Hepatocyte (in vitro differentiated cells): Measurements from ENCODE around the gene MROH2A. TPM values are rescaled to one million over a fixed set of nuclear protein-coding genes. Genes with fewer than 3 reads are reported as not detected.

Experiments
- DNase-seq: peaks from one replicate; pipeline ENCODE4 v3.0.0-alpha.2; 2016; ENCODE audit warnings: low spot score
- H2AFZ ChIP-seq: fragments of 200-600 bp; sonication (generic); 2 replicates; pipeline ENCODE4 v1.6.0; 2016; ENCODE audit warnings: antibody characterized with exemption, mild to moderate bottlenecking
- H3K27ac ChIP-seq: fragments of 200-600 bp; sonication (generic); 2 replicates; pipeline ENCODE4 v1.5.1; 2016; ENCODE audit warnings: mild to moderate bottlenecking
- H3K27me3 ChIP-seq: fragments of 200-600 bp; sonication (generic); 2 replicates; pipeline ENCODE4 v1.6.1; 2016
- H3K36me3 ChIP-seq: fragments of 200-600 bp; sonication (generic); replicated peaks from 2 replicates; pipeline ENCODE4 v1.5.1; 2016; ENCODE audit warnings: low read depth; ENCODE audit not compliant: insufficient read depth
- H3K4me1 ChIP-seq: fragments of 200-600 bp; sonication (generic); 2 replicates; pipeline ENCODE4 v1.5.1; 2016; ENCODE audit warnings: mild to moderate bottlenecking, moderate library complexity; ENCODE audit not compliant: insufficient read depth
- H3K4me2 ChIP-seq: fragments of 200-600 bp; sonication (generic); 2 replicates; pipeline ENCODE4 v1.6.0; 2016
- H3K4me3 ChIP-seq: fragments of 200-600 bp; sonication (generic); 2 replicates; pipeline ENCODE4 v1.5.1; 2016; ENCODE audit warnings: mild to moderate bottlenecking
- H3K79me2 ChIP-seq: fragments of 200-600 bp; sonication (generic); 2 replicates; pipeline ENCODE4 v1.6.0; 2017; ENCODE audit warnings: mild to moderate bottlenecking
- H3K9me2 ChIP-seq: fragments of 200-600 bp; sonication (generic); replicated peaks from 2 replicates; pipeline ENCODE4 v1.6.0; 2017; ENCODE audit warnings: mild to moderate bottlenecking; ENCODE audit not compliant: insufficient read depth
- H3K9me3 ChIP-seq: fragments of 200-600 bp; sonication (generic); 2 replicates; pipeline ENCODE4 v1.5.1; 2016; ENCODE audit warnings: low read depth, mild to moderate bottlenecking
- H4K20me1 ChIP-seq: fragments of 200-600 bp; sonication (generic); 2 replicates; pipeline ENCODE4 v1.6.0; 2016; ENCODE audit warnings: mild to moderate bottlenecking; ENCODE audit not compliant: insufficient read depth, poor library complexity, severe bottlenecking
- CTCF ChIP-seq: fragments of 200-600 bp; sonication (generic); IDR thresholded peaks from 2 replicates; pipeline ENCODE4 v1.5.1; 2016; ENCODE audit warnings: antibody characterized with exemption, mild to moderate bottlenecking; ENCODE audit not compliant: poor library complexity
- EZH2 ChIP-seq: fragments of 200-600 bp; sonication (generic); IDR thresholded peaks from 2 replicates; pipeline ENCODE4 v1.6.1; 2016; ENCODE audit warnings: antibody characterized with exemption, mild to moderate bottlenecking, borderline replicate concordance
- EZH2phosphoT487 ChIP-seq: fragments of 200-600 bp; sonication (generic); IDR thresholded peaks from one replicate; pipeline ENCODE4 v1.6.1; 2018; ENCODE audit warnings: antibody characterized with exemption, mild to moderate bottlenecking, low read depth, moderate library complexity; ENCODE audit not compliant: unreplicated experiment, severe bottlenecking
- WGBS: methylation state at CpG from one replicate; pipeline ENCODE4 v1.1.6; 2016; ENCODE audit warnings: low lambda C conversion rate; ENCODE audit errors: missing lambda C conversion rate; 5-methylcytosine and 5-hydroxymethylcytosine counted together
- polyA plus RNA-seq: library from polyadenylated mRNA; unstranded; fragments of >200 nt; fragmentation: Nextera tagmentation; extraction: Ambion mirVana; gene quantifications from 2 replicates; pipeline ENCODE4 v1.2.1, GENCODE V29; 2016
- total RNA-seq: library from RNA; depleted of rRNA; stranded (reverse); fragments of >200 nt; gene quantifications from 2 replicates; pipeline ENCODE4 v1.2.3, GENCODE V29; 2014

The MROH2A gene
- total and polyA plus RNA-seq, 2 experiments from 2014 or later, result not detected

DNA sequence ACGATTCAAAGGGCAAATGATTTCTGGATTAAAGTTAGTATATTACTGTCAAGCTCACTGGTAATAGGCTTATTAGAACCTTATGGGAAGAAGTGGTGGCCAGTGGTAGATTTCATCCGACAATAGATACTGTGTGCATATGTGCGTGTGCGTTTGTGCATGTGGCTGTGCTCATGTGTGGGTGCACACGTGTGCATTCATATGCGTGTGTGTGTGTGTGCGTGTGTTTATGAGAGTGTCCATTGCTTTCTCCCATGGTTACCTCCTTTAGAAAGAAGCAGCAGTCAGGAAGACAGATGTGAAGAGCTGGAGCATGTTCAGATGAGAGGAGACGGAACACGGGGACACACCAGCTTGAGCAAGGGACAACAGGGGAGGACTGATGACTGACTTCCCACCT lies 8.9 kb upstream of the MROH2A start:
- H3K9me2 ChIP-seq, result no peaks in the 10 kb centered on the region
- H4K20me1 ChIP-seq, result no peaks in the 10 kb centered on the region
- no peak overlapping the region for H3K4me3 ChIP-seq
- H3K4me1 ChIP-seq, result no peaks in the 10 kb centered on the region
- no peaks in the 10 kb centered on the region for H3K9me3 ChIP-seq
- no peak overlapping the region for H3K4me2 ChIP-seq
- 91% methylated on average over 9 of the region's 9 CpGs for WGBS
- H3K27ac ChIP-seq, result no peak overlapping the region
- no peak for DNase-seq
- no peaks in the 10 kb centered on the region for H3K27me3 ChIP-seq
- H3K36me3 ChIP-seq, result no peaks in the 10 kb centered on the region
- no peak overlapping the region for H2AFZ ChIP-seq
- TF ChIP-seq CTCF (no peak), EZH2 (no peak), EZH2phosphoT487 (no peak)
- H3K79me2 ChIP-seq, result no peaks in the 10 kb centered on the region

GRCh38 chr2:233772153-233772552 lies 6.0 kb upstream of the MROH2A start:
- H4K20me1 ChIP-seq, result no peaks in the 10 kb centered on the region
- H3K4me3 ChIP-seq, result no peak overlapping the region
- no peaks in the 10 kb centered on the region for H3K9me3 ChIP-seq
- DNase-seq, result no peak
- H3K79me2 ChIP-seq, result no peaks in the 10 kb centered on the region
- TF ChIP-seq EZH2phosphoT487, result no peak
- TF ChIP-seq CTCF, result no peak
- TF ChIP-seq EZH2, result no peak
- H2AFZ ChIP-seq, result no peak overlapping the region
- H3K27me3 ChIP-seq, result no peaks in the 10 kb centered on the region
- no peak overlapping the region for H3K4me2 ChIP-seq
- 92% methylated on average over 16 of the region's 16 CpGs for WGBS
- no peaks in the 10 kb centered on the region for H3K4me1 ChIP-seq
- H3K36me3 ChIP-seq, result no peaks in the 10 kb centered on the region
- H3K9me2 ChIP-seq, result no peaks in the 10 kb centered on the region
- no peak overlapping the region for H3K27ac ChIP-seq

DNA sequence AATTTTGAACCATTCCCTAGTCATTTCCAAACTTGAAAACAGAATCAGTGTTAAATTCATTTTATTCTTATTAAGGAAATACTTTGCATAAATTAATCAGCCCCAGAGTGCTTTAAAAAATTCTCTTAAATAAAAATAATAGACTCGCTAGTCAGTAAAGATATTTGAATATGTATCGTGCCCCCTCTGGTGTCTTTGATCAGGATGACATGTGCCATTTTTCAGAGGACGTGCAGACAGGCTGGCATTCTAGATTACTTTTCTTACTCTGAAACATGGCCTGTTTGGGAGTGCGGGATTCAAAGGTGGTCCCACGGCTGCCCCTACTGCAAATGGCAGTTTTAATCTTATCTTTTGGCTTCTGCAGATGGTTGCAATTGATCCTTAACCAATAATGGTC lies 5.5 kb upstream of the MROH2A start:
- no peak overlapping the region for H3K4me2 ChIP-seq
- no peaks in the 10 kb centered on the region for H4K20me1 ChIP-seq
- H3K27me3 ChIP-seq, result no peaks in the 10 kb centered on the region
- no peaks in the 10 kb centered on the region for H3K79me2 ChIP-seq
- no peaks in the 10 kb centered on the region for H3K9me3 ChIP-seq
- 74% methylated on average over 5 of the region's 5 CpGs for whole genome bisulfite sequencing
- no peak for DNase-seq
- no peak for TF ChIP-seq EZH2
- no peak for TF ChIP-seq CTCF
- TF ChIP-seq EZH2phosphoT487, result no peak
- no peaks in the 10 kb centered on the region for H3K9me2 ChIP-seq
- H3K27ac ChIP-seq, result no peak overlapping the region
- H3K4me1 ChIP-seq, result no peaks in the 10 kb centered on the region
- no peaks in the 10 kb centered on the region for H3K36me3 ChIP-seq
- H2AFZ ChIP-seq, result no peak overlapping the region
- no peak overlapping the region for H3K4me3 ChIP-seq

- no peaks in the 10 kb centered on the region for H3K9me2 ChIP-seq
- H2AFZ ChIP-seq, result no peak overlapping the region
- H3K27me3 ChIP-seq, result no peaks in the 10 kb centered on the region
- no peak for DNase-seq
- H3K4me1 ChIP-seq, result no peaks in the 10 kb centered on the region
- no peaks in the 10 kb centered on the region for H4K20me1 ChIP-seq
- no peak overlapping the region for H3K4me3 ChIP-seq
- TF ChIP-seq EZH2 (no peak), CTCF (no peak), EZH2phosphoT487 (no peak)
- no peaks in the 10 kb centered on the region for H3K79me2 ChIP-seq
- WGBS, result 93% methylated on average over 5 of the region's 5 CpGs
- H3K36me3 ChIP-seq, result no peaks in the 10 kb centered on the region
- no peak overlapping the region for H3K27ac ChIP-seq
- no peak overlapping the region for H3K4me2 ChIP-seq
- H3K9me3 ChIP-seq, result no peaks in the 10 kb centered on the region
Observed at GRCh38 chr2:233773854-233774253, 4.3 kb upstream of the MROH2A start.
